NCI-H2196 (cell line): ENCODE measurements around the gene KLHDC10.
"Not testable (repeated sequence)": the region's sequence is repeated elsewhere in the genome, so short reads cannot be mapped to it uniquely, and the experiment has no call there.

Experiments used
- DNase-seq: peaks from one replicate; lab custom pipeline; 2025; ENCODE audit not compliant: unreplicated experiment; lab: John Stamatoyannopoulos, UW

Gene KLHDC10

DNA sequence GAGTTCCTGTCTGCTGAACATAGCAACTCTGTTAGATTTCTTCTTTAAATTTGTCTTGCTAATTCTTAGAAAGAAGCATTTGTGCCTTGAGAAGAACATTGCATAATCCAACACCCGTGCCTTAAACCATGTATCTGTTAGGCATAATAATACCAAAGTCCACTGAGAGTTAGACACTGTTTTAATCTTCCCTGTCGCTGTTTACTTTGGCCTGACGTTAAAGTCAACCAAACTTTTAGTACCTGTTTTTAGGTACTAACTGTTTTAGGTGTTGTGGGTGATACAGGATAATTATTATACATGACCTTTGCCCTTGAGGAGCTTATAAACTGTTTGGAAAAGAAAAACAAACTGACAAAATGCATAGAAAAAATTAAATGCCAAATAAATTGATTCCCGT is 43.6 kb downstream of the KLHDC10 start:
- DNase-seq, result no peak

DNA sequence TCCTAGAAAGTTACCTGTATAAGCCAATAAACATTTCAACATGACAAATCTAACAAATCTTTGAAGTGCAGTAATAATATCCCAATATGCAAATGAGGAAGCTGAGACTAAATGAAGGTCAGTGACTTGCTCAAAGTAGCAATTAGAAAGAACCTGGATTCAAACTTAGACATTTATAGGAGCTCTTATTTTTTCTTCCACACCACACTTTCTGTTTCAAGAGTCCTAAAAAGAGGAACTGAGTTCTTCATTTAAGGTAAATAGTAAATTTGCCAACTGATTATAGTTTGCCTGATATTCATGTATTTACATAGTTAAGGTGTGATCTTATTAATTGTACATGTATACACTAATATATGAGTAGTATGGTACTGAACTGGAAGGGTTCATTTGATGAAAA is 44.0 kb downstream of the KLHDC10 start:
- no peak for DNase-seq

- DNase-seq, result no peak
Measured at GRCh38 chr7:130114776-130115175, 44.4 kb downstream of the KLHDC10 start.

DNA sequence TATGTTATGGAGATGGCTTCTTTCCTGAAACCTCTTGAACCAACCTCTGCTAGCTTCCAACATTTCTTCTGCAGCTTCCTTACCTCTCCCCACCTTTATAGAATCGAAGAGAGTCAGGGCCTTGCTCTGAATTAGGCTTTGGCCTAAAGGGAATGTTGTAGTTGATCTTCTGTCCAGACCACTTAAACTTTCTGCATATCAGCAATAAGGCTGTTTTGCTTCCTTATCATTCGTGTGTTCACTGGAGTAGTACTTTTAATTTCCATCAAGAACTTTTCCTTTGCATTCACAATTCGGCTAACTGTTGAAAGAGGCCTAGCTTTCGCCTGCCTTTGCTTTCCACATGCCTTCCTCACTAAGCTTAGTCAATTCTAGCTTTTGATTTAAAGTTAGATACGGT is 48.0 kb downstream of the KLHDC10 start:
- DNase-seq, result no peak

DNA sequence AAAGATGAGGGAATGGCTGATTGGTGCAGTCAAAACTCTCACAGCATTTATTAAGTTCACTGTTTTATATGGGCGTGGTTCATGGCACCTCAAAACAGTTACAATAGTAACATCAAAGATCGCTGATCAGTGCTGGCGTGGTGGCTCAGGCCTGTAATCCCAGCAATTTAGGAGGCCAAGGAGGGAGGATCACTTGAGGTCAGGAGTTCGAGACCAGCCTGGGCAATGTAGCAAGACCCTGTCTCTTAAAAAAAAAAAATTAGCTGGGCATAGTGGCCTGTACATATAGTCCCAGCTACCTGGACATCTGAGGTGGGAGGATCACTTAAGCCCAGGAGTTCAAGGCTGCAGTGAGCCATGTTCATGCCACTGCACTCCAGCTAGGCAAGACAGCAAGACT is 48.5 kb downstream of the KLHDC10 start:
- DNase-seq, result no peak

GRCh38 chr7:130123501-130123900 is 53.2 kb downstream of the KLHDC10 start:
- no peak for DNase-seq

DNA sequence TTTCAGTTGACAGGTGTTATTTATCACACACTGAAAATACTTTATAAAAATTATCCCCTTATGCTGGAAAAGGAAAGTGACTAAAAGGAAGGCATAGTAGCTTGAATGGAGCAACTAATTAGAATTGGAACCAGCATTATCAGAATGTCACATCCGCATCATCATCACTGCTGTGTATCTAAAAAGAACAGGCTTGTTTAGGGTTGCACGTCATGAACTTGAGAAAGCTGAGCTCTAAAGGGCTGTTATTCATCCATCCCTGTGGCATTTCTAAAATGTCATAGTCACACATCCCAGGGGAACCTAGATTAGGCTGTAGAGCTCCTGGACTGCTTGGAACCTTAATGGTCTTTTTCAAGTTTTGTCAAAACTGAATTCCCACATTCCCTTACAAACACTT is 54.4 kb downstream of the KLHDC10 start:
- DNase-seq, result no peak

- DNase-seq, result not testable (repeated sequence)
Measured at GRCh38 chr7:130126840-130127239, 56.5 kb downstream of the KLHDC10 start.

- DNase-seq, result no peak
Measured at GRCh38 chr7:130127404-130127803, 57.1 kb downstream of the KLHDC10 start.

DNA sequence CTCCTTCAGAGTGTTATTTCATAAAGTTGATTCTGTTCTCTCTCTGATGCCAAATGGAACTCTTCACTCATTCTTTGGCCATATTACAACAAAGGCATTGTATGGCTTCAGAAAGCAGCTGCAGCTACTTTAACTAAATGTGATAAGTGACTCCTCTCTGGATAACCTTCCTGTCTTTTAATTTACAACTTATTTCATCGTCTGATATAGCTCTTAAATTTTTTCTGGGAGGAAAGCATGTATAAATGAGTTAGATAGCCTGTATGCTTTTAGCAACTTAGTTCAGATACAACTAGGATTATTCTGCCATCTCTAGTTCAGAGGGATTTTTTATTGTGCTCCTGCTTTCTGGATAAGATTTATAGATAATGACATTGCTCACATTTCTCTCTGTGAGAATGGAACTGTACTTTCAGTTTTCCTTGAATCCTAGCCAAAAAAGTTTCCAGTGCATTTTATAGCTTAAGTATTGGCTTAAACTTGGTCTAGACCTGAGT is 57.5 kb downstream of the KLHDC10 start:
- no peak for DNase-seq

DNA sequence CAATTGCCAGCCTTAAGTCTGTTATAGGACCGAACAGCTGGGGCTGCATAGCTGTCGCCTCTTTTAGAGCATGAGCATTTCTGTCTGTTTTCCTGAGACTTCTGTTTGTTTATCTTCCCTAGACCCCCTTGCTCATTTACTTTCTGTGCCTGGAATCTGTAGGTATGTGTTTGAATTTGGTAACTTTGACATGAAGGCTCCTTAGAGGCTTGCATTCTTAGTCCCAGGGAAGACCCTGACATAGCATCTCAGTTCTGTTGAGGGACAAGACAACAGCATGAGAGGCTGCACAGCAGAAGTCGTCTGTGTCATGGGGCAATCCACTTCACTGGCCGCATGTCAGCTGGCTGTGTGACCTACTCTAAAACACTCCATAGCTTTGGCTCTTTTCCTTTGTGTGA is 58.7 kb downstream of the KLHDC10 start:
- DNase-seq, result no peak

DNA sequence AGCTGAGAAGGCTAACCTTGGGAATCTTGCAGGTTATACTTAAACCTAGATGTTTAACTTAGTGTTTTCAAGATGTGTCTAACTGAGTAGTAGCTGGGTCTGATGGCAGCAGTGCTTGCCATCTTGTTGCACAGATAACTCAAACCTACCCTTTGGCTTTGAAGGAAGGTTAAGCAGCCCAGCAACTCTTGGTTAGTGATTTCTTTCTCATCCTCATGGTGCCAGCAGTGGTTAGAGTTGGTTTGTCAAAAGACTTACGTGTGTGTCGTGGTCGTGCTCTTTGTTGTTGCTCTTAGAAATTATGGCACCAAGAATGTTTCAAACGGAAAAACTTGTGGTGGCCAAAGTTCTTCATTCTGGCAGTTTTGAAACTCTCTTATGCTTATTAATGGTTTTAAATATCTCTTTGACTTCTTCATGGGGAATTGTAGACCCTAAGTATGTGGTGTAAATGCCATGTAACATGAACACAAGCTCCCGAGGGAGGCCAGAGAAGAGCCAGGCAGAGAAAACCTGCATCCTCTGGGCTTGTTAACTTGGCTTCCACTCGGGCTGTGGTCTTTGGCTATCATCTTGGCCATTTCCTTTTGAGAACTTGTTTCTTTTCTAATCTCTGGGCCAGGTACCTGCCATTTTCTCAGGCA is 61.0 kb downstream of the KLHDC10 start:
- no peak for DNase-seq

DNA sequence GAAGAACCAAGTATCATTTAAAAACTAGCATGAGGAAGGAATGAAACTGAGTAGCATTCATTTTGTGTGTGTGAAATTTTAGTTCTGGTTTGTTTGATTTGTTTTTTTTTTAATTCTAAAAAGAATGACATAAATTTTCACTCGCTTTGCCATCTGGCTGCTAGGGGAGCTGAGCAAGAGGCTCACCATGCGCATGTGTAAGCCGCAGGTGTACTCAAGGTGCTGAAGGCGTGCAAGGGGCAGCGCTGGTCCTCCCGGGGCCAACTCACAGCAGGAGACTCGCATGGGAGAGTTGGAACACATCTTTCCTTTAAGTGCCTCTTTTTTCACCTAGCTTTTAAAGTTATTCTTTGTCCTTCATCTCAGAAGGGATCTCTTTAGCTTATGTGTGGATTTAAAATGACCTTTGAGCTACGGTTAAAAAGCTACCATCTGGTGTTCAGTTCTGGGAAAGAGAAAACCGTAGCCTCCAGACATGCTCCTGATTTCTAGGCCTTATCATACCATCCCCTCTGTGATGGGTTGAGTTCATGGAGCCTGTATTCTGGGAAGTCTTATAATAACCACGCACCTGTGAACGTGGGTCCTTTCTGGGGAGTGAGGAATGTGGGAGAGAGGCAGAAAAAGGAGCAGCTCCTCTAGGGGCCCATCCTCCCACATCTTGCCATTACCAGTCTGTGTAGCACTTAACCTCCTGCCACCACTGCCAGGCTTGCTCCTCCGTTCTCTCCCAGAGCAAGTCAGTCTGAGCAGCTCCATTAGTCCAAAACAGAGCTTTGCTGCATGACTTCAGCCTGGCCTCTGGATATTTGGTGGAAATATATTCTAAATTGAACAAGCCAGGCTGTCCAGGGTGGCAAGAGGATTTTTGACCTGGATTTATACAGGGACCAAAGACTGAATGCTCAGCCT is 61.9 kb downstream of the KLHDC10 start:
- DNase-seq, result no peak

GRCh38 chr7:130133029-130133782 is 62.9 kb downstream of the KLHDC10 start:
- no peak for DNase-seq

DNA sequence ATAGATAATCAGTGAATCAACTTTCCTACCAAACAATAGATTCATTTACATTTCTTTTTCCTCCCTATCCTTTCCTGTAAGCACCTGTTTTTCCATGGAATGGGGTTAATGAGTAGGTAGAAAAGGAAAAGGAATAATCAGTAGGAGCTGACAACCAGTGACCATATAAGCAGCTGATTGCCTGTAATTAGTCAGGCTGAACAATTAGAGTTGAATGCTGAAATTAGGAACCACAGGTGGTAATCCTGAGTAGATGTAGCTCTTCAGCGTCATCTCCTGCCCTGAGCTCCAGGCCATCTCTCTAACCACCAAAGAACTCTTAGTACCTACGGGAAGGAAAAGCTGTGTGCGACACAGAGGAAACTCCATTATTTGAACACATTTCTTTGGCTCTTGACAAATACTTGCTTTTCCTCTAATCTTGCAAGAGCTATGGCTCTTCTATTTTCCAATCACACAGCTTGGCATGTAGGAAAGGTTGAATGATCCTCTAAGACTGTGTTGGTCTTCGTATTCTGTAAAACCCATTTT is 63.8 kb downstream of the KLHDC10 start:
- no peak for DNase-seq

GRCh38 chr7:130134726-130135125 is 64.4 kb downstream of the KLHDC10 start:
- no peak for DNase-seq

GRCh38 chr7:130135208-130136205 is 65.2 kb downstream of the KLHDC10 start:
- DNase-seq, result no peak

DNA sequence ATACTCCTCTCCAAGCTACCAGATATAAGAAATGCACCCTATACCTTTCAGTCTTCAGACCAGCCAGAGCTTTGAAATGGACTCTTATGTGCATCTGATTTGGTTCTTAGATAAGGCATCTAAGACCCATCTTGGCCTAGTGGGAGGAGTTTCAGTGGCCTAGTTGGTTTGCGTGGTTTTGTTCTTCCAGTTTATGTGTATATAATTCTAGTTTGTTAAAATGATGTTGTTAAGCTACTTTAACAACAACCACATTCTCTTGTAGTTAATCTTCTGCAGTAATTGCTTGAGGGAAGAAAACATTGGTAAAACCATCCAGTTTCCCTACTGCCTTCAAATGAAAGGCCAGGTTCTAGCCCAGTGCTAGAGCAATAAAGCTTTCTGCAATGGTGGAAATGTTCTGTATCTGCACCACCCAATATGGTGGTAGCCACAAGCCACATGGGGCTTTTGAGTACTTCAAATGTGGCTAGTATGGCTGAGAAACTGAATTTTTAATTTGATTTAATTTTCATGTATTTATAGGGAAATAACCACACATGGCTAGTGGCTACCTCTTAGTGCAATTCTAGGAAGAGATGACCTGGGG is 66.3 kb downstream of the KLHDC10 start:
- no peak for DNase-seq

DNA sequence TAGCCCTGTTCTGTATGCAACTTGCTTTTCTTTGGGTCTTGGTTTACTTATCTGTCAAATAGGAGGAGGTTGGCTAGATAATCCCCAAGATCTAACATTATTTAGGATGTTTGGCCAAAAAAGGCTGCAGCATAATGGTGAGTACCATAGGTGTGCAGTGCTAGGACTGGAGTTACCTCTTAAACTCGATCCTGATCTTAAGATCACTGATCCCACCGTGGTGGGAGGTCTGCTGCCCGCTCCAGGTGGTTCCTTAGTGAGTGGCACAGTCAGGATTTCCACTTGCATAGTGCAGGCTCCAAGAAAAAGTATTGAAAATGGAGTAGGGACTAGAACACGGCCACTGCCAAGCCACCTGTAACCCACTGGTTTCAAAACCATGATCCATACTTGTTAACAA is 66.9 kb downstream of the KLHDC10 start:
- DNase-seq, result no peak
